Lung (tissue), 12 donors: ENCODE data around the gene DUSP10. TPM values are rescaled to one million over a fixed set of nuclear protein-coding genes. Genes with fewer than 3 reads are reported as not detected.

ENCODE experiments used
- ATAC-seq: fragments of 200-7000 bp; cut with Tn5 transposase; one replicate; pipeline ENCODE4 v1.9.1; 2020; ENCODE audit warnings: moderate number of reproducible peaks; ENCODE audit not compliant: insufficient read depth, low FRiP score
- DNase-seq, 3 donors: peaks; one replicate each; pipeline ENCODE4 v3.0.0-alpha.2; 2013 to 2017
- H3K27ac ChIP-seq, 2 donors: one replicate each; pipeline ENCODE4 v1.5.1; 2013; ENCODE audit warnings: mild to moderate bottlenecking in 2 of 2, moderate library complexity in 2 of 2, control low read depth in 1 of 2, inconsistent platforms in 1 of 2, low read depth in 1 of 2, low read length in 1 of 2
- H3K27me3 ChIP-seq, 3 donors: one replicate each; pipeline ENCODE4 v1.5.1; 2013; ENCODE audit warnings: low read length in 2 of 3; ENCODE audit not compliant: control insufficient read depth in 3 of 3, insufficient read depth in 3 of 3
- H3K36me3 ChIP-seq, 4 donors: one replicate each; pipeline ENCODE4 v1.5.1; 2013; ENCODE audit warnings: low read length in 4 of 4, mild to moderate bottlenecking in 1 of 4, moderate library complexity in 1 of 4; ENCODE audit not compliant: control insufficient read depth in 4 of 4, insufficient read depth in 4 of 4
- H3K4me1 ChIP-seq, 5 donors: one replicate each; pipeline ENCODE4 v1.5.1; 2013; ENCODE audit warnings: low read length in 5 of 5, mild to moderate bottlenecking in 2 of 5, moderate library complexity in 1 of 5; ENCODE audit not compliant: control insufficient read depth in 5 of 5, insufficient read depth in 5 of 5
- H3K4me3 ChIP-seq: one replicate; pipeline ENCODE4 v1.5.1; 2013; ENCODE audit warnings: mild to moderate bottlenecking, control low read depth, moderate library complexity
- H3K9ac ChIP-seq, 2 donors: one replicate each; pipeline ENCODE4 v1.5.1; 2013; ENCODE audit warnings: low read length in 2 of 2, control low read depth in 1 of 2; ENCODE audit not compliant: insufficient read depth in 1 of 2
- H3K9me3 ChIP-seq, 4 donors: one replicate each; pipeline ENCODE4 v1.5.1; 2013; ENCODE audit warnings: low read length in 3 of 4, mild to moderate bottlenecking in 1 of 4, moderate library complexity in 1 of 4; ENCODE audit not compliant: control insufficient read depth in 4 of 4, insufficient read depth in 3 of 4
- CTCF ChIP-seq: IDR thresholded peaks from 2 replicates; pipeline ENCODE4 v1.5.1; 2012; ENCODE audit warnings: mild to moderate bottlenecking; ENCODE audit errors: control extremely low read depth, extremely low read depth
- WGBS, 2 donors: extraction: QIAGEN DNeasy Blood & Tissue Kit; methylation state at CpG; one replicate each; pipeline ENCODE4 v1.1.7; 2013; 5-methylcytosine and 5-hydroxymethylcytosine counted together
- polyA plus RNA-seq, 2 donors: library from polyadenylated mRNA; stranded (reverse); fragments of 200-250 nt; gene quantifications; one replicate each; pipeline ENCODE4 v1.2.1, GENCODE V29; 2013
- total RNA-seq, 2 donors: library from RNA; depleted of rRNA in 1 of 2; stranded (reverse); fragments of >200 nt in 1 of 2; gene quantifications; one replicate each; pipeline ENCODE4 v1.2.1, GENCODE V29; 2014 to 2021
- donor health status: control.
- donor health status: control.
- donor health status: Bipolar disorder and iron deficiency.
- donor health status: healthy.
- donor health status: DM: yes; HTN: yes; CAD: no.

DUSP10 gene
- total and polyA plus RNA-seq, 4 donors, result 5.3 to 17.2 (median 11.5) TPM

- Histone ChIP-seq H3K4me3 (no peak overlapping the region), H3K27me3 (no peaks in the 10 kb centered on the region), H3K9me3 (no peaks in the 10 kb centered on the region), H3K4me1 (peaks cover 0 to 2% (median 0%) of the 10 kb centered on the region in 5 donors), H3K9ac (no peak overlapping the region), H3K36me3 (no peaks in the 10 kb centered on the region), H3K27ac (no peak overlapping the region)
- no peak for ATAC-seq
- DNase-seq, result no peak
- TF ChIP-seq CTCF, result no peak
- WGBS, 2 donors, result 57 to 71% methylated on average over 4 of the region's 4 CpGs
These were observed 42.0 kb upstream of the DUSP10 start for GRCh38 chr1:221783936-221784335.

GRCh38 chr1:221783437-221783836 lies 41.5 kb upstream of the DUSP10 start:
- Histone ChIP-seq H3K9me3 (no peaks in the 10 kb centered on the region), H3K4me1 (peaks cover 0 to 2% (median 0%) of the 10 kb centered on the region in 5 donors), H3K36me3 (no peaks in the 10 kb centered on the region), H3K4me3 (no peak overlapping the region), H3K27ac (no peak overlapping the region), H3K27me3 (no peaks in the 10 kb centered on the region), H3K9ac (no peak overlapping the region)
- no peak for TF ChIP-seq CTCF
- 55 to 71% methylated on average over 6 of the region's 6 CpGs for WGBS, 2 donors
- DNase-seq (no peak), ATAC-seq (no peak)

- Histone ChIP-seq H3K9ac (no peak overlapping the region), H3K27ac (no peak overlapping the region), H3K4me1 (peaks cover 0 to 2% (median 0%) of the 10 kb centered on the region in 5 donors), H3K4me3 (no peak overlapping the region), H3K27me3 (no peaks in the 10 kb centered on the region), H3K36me3 (no peaks in the 10 kb centered on the region), H3K9me3 (no peaks in the 10 kb centered on the region)
- ATAC-seq, result no peak
- TF ChIP-seq CTCF, result no peak
- no peak for DNase-seq
- 92 to 100% methylated on average over 1 of the region's 1 CpG for WGBS, 2 donors
These were observed 41.1 kb upstream of the DUSP10 start for GRCh38 chr1:221782970-221783369.

GRCh38 chr1:221782477-221782876 lies 40.6 kb upstream of the DUSP10 start:
- 61 to 71% methylated on average over 2 of the region's 2 CpGs for WGBS, 2 donors
- Histone ChIP-seq H3K27me3 (no peaks in the 10 kb centered on the region), H3K4me1 (peaks cover 0 to 2% (median 0%) of the 10 kb centered on the region in 5 donors), H3K9ac (no peak overlapping the region), H3K27ac (no peak overlapping the region), H3K4me3 (no peak overlapping the region), H3K36me3 (no peaks in the 10 kb centered on the region), H3K9me3 (no peaks in the 10 kb centered on the region)
- ATAC-seq, result no peak
- TF ChIP-seq CTCF, result no peak
- DNase-seq, result no peak
